Neural progenitor cell (in vitro differentiated cells): ENCODE results near the gene ERICH2. TPM values are rescaled to one million over a fixed set of nuclear protein-coding genes. Genes with fewer than 3 reads are reported as not detected.
A peak's percentile ranks its signal among the peaks of the same experiment; 100 is the strongest.

ENCODE experiments used
- DNase-seq: peaks from one replicate; pipeline ENCODE4 v3.0.0-alpha.2; 2016; ENCODE audit warnings: low spot score
- H2AFZ ChIP-seq: fragments of 200-600 bp; sonication (generic); replicated peaks from 2 replicates; pipeline ENCODE4 v1.6.1; 2016; ENCODE audit warnings: antibody characterized with exemption
- H3F3A ChIP-seq: fragments of 200-600 bp; sonication (generic); 2 replicates; pipeline ENCODE4 v1.6.1; 2016; ENCODE audit warnings: antibody characterized with exemption, low read depth
- H3K27ac ChIP-seq: fragments of 200-600 bp; sonication (generic); 2 replicates; pipeline ENCODE4 v1.5.1; 2016; ENCODE audit warnings: mild to moderate bottlenecking
- H3K27me3 ChIP-seq: fragments of 200-600 bp; sonication (generic); 2 replicates; pipeline ENCODE4 v1.6.1; 2016; ENCODE audit warnings: mild to moderate bottlenecking, moderate library complexity
- H3K36me3 ChIP-seq: fragments of 200-600 bp; sonication (generic); 2 replicates; pipeline ENCODE4 v1.5.1; 2016
- H3K4me1 ChIP-seq: fragments of 200-600 bp; sonication (generic); 2 replicates; pipeline ENCODE4 v1.6.1; 2016; ENCODE audit warnings: mixed run types
- H3K4me2 ChIP-seq: fragments of 200-600 bp; sonication (generic); 2 replicates; pipeline ENCODE4 v1.6.1; 2016
- H3K4me3 ChIP-seq: fragments of 200-600 bp; sonication (generic); 2 replicates; pipeline ENCODE4 v1.5.1; 2016
- H3K79me2 ChIP-seq: fragments of 200-600 bp; sonication (generic); 2 replicates; pipeline ENCODE4 v1.6.1; 2016; ENCODE audit warnings: low read depth
- H3K9ac ChIP-seq: fragments of 200-600 bp; sonication (generic); 2 replicates; pipeline ENCODE4 v1.6.1; 2016
- H3K9me3 ChIP-seq: fragments of 200-600 bp; sonication (generic); 2 replicates; pipeline ENCODE4 v1.5.1; 2016; ENCODE audit warnings: low read depth
- H4K20me1 ChIP-seq: fragments of 200-600 bp; sonication (generic); 2 replicates; pipeline ENCODE4 v1.6.1; 2016; ENCODE audit warnings: low read depth
- H3K27ac Mint-ChIP-seq: 3 replicates; pipeline ENCODE4 v1.8.0; 2021; ENCODE audit warnings: mixed read lengths
- H3K27me3 Mint-ChIP-seq: 2 replicates; pipeline ENCODE4 v1.8.0; 2022; ENCODE audit warnings: low read depth, mild to moderate bottlenecking, inconsistent platforms, moderate library complexity, mixed read lengths; ENCODE audit not compliant: insufficient read depth
- H3K36me3 Mint-ChIP-seq: 3 replicates; pipeline ENCODE4 v1.8.0; 2021; ENCODE audit warnings: mixed read lengths
- H3K4me1 Mint-ChIP-seq: 3 replicates; pipeline ENCODE4 v1.8.0; 2021; ENCODE audit warnings: mixed read lengths
- H3K4me3 Mint-ChIP-seq: 3 replicates; pipeline ENCODE4 v1.8.0; 2021; ENCODE audit warnings: mild to moderate bottlenecking, moderate library complexity, mixed read lengths
- H3K9me3 Mint-ChIP-seq: 3 replicates; pipeline ENCODE4 v1.8.0; 2020; ENCODE audit warnings: mixed read lengths
- CTCF ChIP-seq: fragments of 200-600 bp; sonication (generic); IDR thresholded peaks from 2 replicates; pipeline ENCODE4 v1.5.1; 2017; ENCODE audit warnings: antibody characterized with exemption, mild to moderate bottlenecking
- EZH2 ChIP-seq: fragments of 200-600 bp; sonication (generic); IDR thresholded peaks from 2 replicates; pipeline ENCODE4 v1.6.1; 2017; ENCODE audit warnings: antibody characterized with exemption, mild to moderate bottlenecking, moderate library complexity
- EZH2phosphoT487 ChIP-seq: fragments of 200-600 bp; sonication (generic); IDR thresholded peaks from 2 replicates; pipeline ENCODE4 v1.6.1; 2017; ENCODE audit warnings: antibody characterized with exemption
- total RNA-seq: library from RNA; depleted of rRNA; stranded (reverse); fragments of >200 nt; gene quantifications from 2 replicates; pipeline ENCODE4 v1.2.3, GENCODE V29; 2015; ENCODE audit warnings: low replicate concordance

The ERICH2 gene
- total RNA-seq, 1 donor from 2014 or later, result 2.7 TPM

GRCh38 chr2:170772295-170772694 is 2.1 kb downstream of the ERICH2 start:
- Histone ChIP-seq H3K27ac (no peak overlapping the region), H4K20me1 (no peaks in the 10 kb centered on the region), H3K9me3 (no peaks in the 10 kb centered on the region), H2AFZ (no peak overlapping the region), H3K4me2 (peak overlapping the region; percentile 82), H3K9ac (no peak overlapping the region), H3K79me2 (peaks cover 12% of the 10 kb centered on the region), H3F3A (peaks cover 14% of the 10 kb centered on the region), H3K4me1 (peaks cover 19% of the 10 kb centered on the region), H3K27me3 (no peaks in the 10 kb centered on the region), H3K4me3 (peak overlapping the region; percentile 63), H3K36me3 (no peaks in the 10 kb centered on the region)
- Mint-ChIP-seq H3K27ac (no peak overlapping the region), H3K36me3 (no peaks in the 10 kb centered on the region), H3K4me3 (peak overlapping the region; percentile 88), H3K27me3 (peaks cover 5% of the 10 kb centered on the region), H3K4me1 (peaks cover 20% of the 10 kb centered on the region), H3K9me3 (no peaks in the 10 kb centered on the region)
- TF ChIP-seq EZH2 (no peak), EZH2phosphoT487 (no peak), CTCF (no peak)
- DNase-seq, result no peak

- Histone ChIP-seq H3K27me3 (no peaks in the 10 kb centered on the region), H3K4me2 (no peak overlapping the region), H3K36me3 (no peaks in the 10 kb centered on the region), H3K4me3 (no peak overlapping the region), H3K79me2 (peaks cover 12% of the 10 kb centered on the region), H3K27ac (no peak overlapping the region), H4K20me1 (no peaks in the 10 kb centered on the region), H3K9me3 (no peaks in the 10 kb centered on the region), H3K9ac (no peak overlapping the region), H3K4me1 (peaks cover 24% of the 10 kb centered on the region), H2AFZ (no peak overlapping the region), H3F3A (peaks cover 21% of the 10 kb centered on the region)
- H3K36me3 Mint-ChIP-seq, result no peaks in the 10 kb centered on the region
- H3K27ac Mint-ChIP-seq, result no peak overlapping the region
- H3K9me3 Mint-ChIP-seq, result no peaks in the 10 kb centered on the region
- DNase-seq, result no peak
- TF ChIP-seq CTCF (no peak), EZH2 (no peak), EZH2phosphoT487 (no peak)
- no peak overlapping the region for H3K4me3 Mint-ChIP-seq
- peaks cover 16% of the 10 kb centered on the region for H3K4me1 Mint-ChIP-seq
- H3K27me3 Mint-ChIP-seq, result peaks cover 5% of the 10 kb centered on the region
Observed at GRCh38 chr2:170774074-170774473, 3.9 kb downstream of the ERICH2 start.

DNA sequence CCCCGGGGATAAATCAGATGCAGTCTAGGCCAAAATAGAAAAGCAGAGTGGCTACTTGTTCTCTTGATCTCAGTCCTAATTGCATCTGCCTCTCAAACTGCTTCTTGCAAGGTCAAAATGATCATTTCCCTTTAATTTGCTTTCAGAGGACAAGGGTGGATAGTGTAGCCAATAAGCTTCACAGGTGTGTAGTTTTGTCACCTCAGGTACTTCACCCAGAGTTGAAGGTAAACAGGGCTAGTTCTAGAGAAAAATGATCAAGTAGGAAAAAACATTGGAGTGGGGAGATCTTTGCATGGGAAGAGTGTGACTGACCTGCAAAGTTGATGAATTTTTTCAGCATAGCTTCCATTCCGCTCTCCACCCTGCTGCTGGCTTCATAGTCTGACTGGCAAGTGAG is 8.7 kb downstream of the ERICH2 start:
- Histone ChIP-seq H3K36me3 (no peaks in the 10 kb centered on the region), H4K20me1 (no peaks in the 10 kb centered on the region), H3K4me2 (no peak overlapping the region), H3K27ac (no peak overlapping the region), H3K27me3 (no peaks in the 10 kb centered on the region), H3K4me3 (no peak overlapping the region), H2AFZ (no peak overlapping the region), H3F3A (peaks cover 8% of the 10 kb centered on the region), H3K9me3 (no peaks in the 10 kb centered on the region), H3K79me2 (no peaks in the 10 kb centered on the region), H3K4me1 (peaks cover 5% of the 10 kb centered on the region), H3K9ac (no peak overlapping the region)
- Mint-ChIP-seq H3K36me3 (no peaks in the 10 kb centered on the region), H3K4me3 (no peak overlapping the region), H3K4me1 (no peaks in the 10 kb centered on the region), H3K27ac (no peak overlapping the region), H3K9me3 (no peaks in the 10 kb centered on the region), H3K27me3 (no peaks in the 10 kb centered on the region)
- no peak for DNase-seq
- TF ChIP-seq CTCF (no peak), EZH2phosphoT487 (no peak), EZH2 (no peak)
